DND-41 (cell line): ENCODE results near the gene B4GALT4.

Experiments
- EZH2 ChIP-seq: IDR thresholded peaks from 3 replicates; pipeline ENCODE4 v1.6.1; 2012; ENCODE audit warnings: borderline replicate concordance, low read depth, mild to moderate bottlenecking, moderate library complexity, low read length, inconsistent platforms; ENCODE audit not compliant: severe bottlenecking
- TF ChIP-seq, protein P1 (sequence below): IDR thresholded peaks from 2 replicates; pipeline ENCODE4 v1.5.1; 2012; ENCODE audit warnings: borderline replicate concordance, low read length, moderate library complexity, mild to moderate bottlenecking; ENCODE audit not compliant: poor library complexity, severe bottlenecking; ENCODE audit errors: extremely low read depth

GRCh38 chr3:119230071-119230470 lies 10.6 kb downstream of the B4GALT4 start:
- no peak for TF ChIP-seq EZH2
- TF ChIP-seq, protein P1, sequence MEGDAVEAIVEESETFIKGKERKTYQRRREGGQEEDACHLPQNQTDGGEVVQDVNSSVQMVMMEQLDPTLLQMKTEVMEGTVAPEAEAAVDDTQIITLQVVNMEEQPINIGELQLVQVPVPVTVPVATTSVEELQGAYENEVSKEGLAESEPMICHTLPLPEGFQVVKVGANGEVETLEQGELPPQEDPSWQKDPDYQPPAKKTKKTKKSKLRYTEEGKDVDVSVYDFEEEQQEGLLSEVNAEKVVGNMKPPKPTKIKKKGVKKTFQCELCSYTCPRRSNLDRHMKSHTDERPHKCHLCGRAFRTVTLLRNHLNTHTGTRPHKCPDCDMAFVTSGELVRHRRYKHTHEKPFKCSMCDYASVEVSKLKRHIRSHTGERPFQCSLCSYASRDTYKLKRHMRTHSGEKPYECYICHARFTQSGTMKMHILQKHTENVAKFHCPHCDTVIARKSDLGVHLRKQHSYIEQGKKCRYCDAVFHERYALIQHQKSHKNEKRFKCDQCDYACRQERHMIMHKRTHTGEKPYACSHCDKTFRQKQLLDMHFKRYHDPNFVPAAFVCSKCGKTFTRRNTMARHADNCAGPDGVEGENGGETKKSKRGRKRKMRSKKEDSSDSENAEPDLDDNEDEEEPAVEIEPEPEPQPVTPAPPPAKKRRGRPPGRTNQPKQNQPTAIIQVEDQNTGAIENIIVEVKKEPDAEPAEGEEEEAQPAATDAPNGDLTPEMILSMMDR: no peak
